ENCODE measurements around the gene TP53I13.

DNA sequence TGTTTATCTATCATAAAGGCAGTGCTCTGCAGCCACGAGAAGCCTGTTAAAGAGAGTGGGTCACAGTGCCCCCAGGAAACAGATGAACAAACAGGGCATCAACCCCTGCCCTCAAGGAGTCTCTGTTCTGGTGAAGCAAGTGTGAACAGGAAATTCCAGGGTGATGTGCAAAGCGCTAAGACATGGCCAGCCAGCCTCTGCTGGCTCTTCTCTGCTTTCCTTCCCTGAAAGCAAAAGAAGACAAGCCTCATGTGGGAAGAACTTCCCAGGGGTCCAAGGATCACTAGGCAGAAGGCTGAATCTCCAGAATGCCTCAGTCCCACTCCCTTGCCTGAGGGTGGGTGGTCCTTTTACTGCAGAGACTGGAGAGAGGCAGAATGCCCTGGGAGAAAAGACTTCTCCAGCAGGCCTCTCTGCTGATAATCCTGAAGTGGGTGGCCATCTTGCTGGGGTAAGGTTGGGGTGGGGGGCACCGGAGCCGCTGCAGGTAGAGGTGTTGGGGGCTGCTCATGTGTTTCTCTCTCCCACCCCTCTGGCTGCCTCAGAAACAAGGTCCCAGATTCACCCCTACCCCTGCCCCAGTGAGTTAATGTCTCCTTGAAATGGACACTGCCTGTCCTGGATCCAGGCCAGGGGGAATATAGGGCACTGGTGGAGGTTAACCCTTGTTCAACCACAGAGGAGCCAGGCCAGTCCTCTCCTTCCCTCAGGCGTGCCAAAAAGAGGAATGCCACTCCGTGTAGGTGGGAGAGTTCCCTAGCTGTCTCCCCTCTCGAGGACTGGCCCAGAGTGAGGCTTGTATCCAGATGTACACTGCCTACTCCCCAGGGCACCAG lies 26.8 kb downstream of the TP53I13 start:
- TF ChIP-seq, protein P1, sequence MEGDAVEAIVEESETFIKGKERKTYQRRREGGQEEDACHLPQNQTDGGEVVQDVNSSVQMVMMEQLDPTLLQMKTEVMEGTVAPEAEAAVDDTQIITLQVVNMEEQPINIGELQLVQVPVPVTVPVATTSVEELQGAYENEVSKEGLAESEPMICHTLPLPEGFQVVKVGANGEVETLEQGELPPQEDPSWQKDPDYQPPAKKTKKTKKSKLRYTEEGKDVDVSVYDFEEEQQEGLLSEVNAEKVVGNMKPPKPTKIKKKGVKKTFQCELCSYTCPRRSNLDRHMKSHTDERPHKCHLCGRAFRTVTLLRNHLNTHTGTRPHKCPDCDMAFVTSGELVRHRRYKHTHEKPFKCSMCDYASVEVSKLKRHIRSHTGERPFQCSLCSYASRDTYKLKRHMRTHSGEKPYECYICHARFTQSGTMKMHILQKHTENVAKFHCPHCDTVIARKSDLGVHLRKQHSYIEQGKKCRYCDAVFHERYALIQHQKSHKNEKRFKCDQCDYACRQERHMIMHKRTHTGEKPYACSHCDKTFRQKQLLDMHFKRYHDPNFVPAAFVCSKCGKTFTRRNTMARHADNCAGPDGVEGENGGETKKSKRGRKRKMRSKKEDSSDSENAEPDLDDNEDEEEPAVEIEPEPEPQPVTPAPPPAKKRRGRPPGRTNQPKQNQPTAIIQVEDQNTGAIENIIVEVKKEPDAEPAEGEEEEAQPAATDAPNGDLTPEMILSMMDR (IDR thresholded peaks at IDR 0.05; ENCODE audit: low read length): no peak
- TF ChIP-seq EZH2 (IDR thresholded peaks at IDR 0.05; ENCODE audit: borderline replicate concordance, low read length): no peak

Data from OCI-LY1 (cell line).